HG03108 (cell line): ENCODE data around the gene PTCH2.
"Not testable (repeated sequence)": the region's sequence is repeated elsewhere in the genome, so short reads cannot be mapped to it uniquely, and the experiment has no call there.

ENCODE experiments used
- ATAC-seq: cut with Tn5 transposase; IDR thresholded peaks from one replicate; pipeline ENCODE4 v1.9.1; 2021; ENCODE audit warnings: moderate library complexity; ENCODE audit not compliant: unreplicated experiment

The PTCH2 gene

DNA sequence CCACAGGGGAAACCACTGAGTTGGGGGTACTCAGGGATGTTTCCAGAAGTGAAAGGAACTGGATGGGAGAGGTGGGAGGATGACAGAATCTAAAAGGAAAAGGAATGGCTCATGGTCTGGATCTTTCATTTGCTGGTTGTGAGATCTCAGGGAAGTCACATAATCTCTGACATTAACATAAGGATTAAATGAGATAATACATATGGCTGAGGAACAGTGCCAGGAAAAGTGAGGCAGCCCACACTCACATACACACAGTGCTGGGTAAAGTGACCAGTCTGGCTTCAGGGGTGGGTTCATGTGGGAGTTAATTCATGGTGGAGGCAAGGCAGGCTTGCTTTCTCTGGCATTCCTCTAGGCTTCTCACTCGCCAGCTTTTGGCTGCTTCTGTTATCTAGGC is 3.9 kb upstream of the PTCH2 start:
- no peak for ATAC-seq

DNA sequence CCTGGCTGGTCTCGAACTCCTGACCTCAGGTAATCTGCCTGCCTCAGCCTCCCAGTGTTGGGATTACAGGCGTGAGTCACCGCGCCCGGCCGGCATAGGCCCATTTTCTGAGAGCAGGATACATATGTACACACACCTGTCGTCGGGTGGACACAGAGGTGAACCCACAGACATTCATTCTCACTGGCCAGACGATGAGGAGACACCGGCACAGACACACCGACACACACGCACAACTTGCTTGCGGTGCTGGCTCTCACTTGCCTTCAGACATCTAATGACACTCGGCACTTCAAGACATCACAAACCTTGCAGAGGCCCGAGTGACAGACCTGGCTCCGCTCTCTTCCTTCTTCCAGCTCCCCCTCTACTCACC is 579 bp downstream of the PTCH2 start:
- no peak for ATAC-seq

DNA sequence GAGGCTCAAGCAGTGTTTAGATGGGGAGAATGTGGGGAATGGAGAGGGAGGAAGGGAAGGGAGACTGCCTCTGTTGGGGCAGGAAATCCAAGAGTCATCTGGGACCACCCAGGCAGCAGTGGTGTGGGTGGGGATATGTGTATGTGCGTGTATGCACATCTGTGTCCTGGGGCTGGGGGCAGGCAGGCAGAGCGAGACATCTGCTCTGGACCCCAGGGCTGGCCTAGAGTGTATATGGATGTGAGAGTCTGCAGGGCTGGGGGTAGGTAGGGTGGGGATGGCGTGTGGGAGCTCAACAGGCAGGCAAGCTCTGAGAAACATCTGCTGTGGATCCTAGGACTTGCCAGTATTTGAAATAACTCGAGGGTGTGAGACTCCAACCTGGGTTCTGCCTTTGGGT is 3.5 kb downstream of the PTCH2 start:
- no peak for ATAC-seq

DNA sequence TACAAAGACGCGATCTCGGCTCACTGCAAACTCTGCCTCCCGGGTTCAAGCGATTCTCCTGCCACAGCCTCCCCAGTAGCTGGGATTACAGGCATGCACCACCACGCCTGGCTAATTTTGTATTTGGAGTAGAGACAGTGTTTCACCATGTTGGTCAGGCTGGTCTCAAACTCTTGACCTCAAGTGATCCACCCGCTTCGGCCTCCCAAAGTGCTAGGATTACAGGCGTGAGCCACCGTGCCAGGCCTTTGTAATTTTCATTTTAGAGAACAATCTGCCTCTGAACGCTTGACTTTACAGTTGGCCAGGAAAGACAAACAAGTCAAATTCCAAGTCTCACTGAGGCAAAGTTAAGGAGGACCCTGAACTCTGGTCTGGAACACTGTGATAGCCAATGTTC is 4.8 kb downstream of the PTCH2 start:
- ATAC-seq, result not testable (repeated sequence)

DNA sequence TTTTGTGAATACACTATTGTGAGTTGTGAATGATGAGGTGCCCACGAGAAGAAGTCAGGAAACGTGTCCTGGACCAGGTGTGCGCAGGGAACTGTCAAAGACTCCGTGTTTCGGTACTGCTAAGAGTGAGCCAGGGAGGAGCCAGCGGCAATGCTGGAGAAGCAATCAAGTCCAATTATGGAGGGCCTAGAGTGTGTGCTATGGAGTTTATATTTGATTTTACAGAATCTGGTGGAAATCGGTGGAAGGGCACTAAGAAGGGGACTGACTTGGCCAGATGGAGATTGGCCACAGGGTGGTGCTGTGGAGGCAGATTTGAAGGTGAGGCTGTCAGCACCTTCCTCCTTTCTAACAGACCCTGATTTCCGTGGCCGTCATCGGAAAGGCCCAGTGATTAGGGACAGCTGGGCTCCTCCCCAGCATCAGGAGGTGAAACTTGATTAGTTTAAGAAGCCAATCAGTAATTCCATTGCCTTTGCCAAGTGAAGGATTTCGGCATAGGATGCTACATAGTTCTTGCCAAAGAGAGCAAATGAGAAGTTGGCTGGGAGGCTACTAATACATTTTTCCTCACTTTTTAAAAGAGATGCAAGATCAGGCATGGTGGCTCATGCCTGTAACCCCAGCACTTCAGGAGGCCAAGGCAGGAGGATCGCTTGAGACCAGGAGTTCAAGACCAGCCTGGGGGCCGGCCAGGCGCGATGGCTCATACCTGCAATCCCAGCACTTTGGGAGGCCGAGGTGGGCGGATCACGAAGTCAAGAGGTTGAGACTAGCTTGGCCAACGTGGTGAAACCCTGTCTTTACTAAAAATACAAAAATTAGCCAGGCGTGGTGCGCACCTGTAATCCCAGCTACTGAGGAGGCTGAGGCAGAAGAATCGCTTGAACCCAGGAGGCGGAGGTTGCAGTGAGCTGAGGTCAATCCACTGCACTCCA is 7.0 kb downstream of the PTCH2 start:
- ATAC-seq, result peak; percentile 63

DNA sequence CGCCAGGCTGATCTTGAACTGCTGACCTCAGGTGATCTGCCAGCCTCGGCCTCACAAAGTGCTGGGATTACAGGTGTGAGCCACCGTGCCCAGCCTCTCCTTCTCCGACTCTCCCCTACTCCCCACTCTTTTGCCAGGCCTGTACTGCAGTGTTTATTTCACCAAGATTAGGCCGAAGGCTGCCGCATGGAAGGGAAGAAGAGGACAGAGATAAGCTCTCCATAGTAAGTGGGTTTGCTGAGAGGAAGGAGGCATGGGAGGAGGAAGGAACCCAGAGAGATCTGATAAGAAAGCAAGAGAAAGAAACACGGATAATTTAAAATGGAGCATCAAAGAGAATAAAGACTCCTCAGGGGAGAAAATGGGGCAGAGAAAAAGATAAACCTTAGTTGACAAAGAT is 8.7 kb downstream of the PTCH2 start:
- no peak for ATAC-seq

DNA sequence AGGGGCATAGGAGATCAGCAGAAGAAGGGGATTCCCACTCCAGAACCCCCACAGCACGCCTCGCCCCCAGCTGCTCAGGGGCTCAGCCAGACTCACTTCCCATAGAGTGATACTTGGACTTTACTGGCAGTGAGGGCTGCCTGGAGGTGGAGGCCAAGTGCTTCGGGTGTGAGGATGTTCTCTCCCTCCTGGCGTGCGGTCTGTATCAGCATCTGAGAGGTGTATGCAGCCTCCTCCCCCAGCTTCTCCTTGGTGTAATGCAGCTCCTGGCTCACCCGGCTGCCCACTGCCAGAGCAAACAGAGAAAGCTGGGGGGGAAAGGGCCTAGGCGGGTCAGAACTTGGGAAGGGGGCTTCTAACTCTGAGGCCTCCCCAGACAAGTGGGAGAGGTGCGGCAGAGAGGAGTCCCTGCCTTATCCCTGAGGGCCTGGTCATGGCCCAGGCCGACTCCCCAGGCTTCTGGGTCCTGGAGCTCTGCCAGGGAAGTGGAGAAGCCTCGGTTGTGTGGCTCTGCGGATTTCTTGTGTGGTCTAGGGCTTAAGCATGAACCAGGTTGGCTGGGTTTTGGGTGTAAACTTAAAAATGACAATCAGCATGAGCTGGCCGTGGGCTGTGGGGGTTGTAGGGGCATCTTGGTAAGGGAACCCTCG is 10.9 kb downstream of the PTCH2 start:
- no peak for ATAC-seq

DNA sequence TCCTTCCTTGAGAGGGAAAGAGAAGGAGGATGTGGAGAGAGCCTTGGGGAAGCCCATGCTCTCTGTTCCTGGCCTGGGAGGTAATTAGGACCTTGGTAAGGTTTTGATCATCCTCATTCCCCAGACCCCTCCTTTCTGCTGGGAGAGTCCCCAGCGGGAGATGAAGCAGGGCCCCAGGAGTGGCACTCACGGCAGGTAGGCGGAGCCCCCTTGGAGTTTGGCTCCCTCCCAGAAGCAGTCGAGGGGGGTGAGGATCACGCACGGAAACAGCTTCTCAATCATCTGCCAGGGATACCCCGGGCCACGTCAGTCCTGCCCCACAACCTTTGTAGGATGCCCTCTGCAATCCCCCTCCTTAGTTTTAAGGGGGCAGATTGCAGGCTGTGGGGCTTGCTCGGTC is 11.5 kb downstream of the PTCH2 start:
- ATAC-seq, result no peak

DNA sequence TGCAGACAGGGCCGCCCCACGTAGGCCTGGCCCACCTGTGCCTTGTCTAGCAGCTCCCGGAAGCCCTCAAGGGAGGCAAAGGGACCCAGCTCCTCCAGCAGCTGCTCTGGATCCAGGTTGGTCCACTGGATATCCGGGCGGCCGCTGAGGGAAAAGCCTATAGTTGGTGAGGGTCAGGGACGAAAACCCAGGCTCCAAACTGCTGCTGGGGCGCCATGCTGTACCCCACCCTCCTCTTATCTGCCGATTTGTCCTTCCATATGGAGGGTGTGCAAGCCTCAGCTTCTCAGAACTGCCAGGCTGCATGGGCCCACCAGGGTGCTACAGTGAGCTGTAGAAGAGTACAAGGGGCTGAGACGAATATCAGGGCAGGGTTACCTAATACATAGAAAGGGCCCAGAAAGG is 12.2 kb downstream of the PTCH2 start:
- no peak for ATAC-seq

DNA sequence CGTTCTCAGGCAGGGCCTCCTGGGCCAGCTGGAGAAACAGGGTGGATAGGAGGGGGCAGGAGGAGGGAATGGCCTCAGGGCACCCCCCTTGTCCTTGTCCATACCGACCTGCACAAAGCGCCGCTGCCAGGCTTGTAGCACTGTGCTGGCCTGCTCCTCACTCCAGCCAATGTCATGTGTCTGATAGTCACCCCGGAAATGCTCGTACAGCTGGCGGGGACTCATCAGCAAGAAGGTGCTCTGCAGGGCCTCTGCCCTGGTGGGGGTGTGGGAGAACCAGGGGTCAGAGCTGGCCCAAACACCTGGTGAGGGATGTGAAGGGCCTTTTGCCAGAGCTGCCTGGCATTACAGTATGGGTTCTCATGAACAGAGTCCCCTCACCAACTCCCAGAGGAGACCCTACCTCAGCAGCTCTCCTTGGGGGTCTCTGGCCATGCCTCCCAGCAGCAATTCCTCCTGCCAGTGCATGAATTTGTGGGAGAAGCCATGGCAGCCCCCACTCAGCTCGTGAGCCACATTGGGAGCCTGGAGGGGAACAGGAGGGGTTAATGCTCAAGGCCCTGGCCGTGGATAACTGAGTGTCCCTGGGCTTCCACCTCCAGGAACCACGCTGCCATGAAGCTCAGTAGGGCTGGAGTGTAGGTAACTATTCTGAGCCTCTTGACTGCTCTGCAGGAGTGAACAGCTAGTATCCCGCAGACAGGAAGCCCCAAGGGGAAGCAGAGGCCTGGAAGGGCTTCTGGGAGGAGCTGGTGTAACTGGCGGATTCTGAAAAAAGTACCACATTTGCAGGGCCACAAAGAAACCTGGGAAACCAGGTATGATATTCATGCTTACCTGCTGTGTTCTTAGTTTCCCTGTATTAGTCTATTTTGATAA is 13.3 kb downstream of the PTCH2 start:
- no peak for ATAC-seq

DNA sequence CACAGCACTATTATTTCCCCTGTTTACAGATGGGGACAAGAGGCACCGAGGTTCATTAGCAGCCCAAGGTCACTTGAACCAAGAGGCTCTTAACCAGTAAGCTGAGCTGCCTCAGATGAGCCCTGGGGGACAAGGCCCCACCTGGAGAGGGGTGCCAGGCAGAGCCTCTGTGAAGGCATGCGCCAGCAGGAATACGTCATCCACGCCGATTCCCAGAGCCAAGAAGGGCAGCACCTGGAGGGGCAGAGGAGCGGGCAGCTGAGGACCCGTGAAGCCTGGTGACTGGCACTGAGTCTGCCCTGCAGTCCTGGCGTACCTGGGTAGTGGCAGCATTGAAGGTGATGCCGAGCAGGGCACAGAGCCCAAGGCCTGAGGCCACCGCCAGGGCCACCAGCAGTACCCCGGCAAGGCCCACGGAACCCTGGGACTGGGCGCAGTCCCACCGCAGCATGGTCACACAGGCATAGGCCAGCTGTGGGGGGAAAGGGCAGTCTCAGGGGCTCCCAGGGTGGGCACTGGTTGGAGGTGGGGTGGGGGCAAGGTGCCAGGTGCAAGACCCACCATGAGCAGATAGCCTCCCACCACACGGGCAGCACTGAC is 14.1 kb downstream of the PTCH2 start:
- no peak for ATAC-seq

DNA sequence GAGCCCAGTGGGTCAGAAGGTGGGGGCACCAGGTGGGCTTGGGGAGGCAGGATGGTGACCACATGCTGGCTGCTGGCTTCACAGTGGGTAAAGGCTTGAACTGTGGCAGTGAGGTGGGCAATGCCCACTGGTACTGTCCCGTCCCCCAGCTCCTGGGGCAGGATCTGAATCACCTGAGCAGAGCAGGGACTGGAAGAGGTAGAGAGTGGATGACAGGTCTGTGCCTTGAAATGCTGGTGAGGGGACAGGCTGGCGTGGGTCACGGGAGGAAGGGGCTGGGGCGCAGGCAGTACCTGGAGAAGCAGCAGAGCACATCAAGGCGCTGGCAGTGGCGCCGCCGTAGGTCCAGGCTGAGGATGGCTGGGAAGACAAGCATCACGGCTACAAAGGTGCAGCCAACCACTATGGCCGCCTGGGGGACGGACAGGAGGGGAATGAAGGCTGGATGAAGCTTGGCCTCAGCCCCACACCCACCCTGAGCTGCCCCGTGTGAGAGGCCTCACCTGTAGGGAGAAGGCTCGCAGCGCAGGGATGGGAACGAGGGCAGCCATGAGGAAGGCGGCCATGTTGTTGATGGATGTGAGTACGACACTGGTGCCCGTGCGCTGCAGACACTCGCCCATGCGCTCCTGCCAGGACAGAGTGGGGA is 14.9 kb downstream of the PTCH2 start:
- ATAC-seq, result no peak

DNA sequence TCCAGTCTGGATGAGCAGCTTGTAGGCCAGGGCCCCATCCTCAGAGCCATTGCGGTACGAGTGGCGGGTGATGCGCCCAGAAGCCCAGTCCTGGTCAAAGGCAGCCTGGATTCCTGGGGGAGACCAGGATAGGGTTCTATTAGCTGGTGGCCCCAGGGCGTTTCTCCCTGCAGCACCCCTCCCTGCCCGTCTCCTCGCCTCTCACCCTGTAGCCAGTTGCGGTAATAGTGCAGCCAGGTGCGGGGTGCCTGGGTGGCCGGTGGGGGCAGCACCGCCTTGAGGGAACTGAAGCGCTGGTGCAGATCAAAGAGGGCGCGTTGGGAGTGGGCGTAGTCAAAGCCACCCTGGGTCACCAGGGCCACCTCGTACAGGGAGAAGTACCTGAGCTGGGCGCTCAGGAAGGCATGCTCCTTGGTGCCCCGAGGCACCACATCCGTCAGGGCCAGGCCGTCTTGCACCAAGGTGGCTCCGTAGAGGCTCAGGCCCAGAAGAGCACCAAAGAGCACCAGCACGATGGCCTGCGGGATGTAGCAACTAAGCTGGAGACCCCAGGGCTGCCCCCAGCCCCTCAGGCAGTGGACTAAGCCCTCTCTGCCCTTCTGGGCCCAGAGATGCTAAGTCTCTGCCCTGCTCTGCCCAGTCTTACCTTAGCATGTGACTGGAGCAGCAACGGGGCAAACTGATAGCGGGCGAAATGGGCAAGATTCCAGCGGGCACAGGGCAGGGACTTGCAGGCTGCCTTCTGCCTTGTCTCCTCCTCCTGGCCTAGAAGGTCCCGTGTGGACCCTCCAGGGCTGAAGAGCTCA is 15.7 kb downstream of the PTCH2 start:
- ATAC-seq, result no peak

DNA sequence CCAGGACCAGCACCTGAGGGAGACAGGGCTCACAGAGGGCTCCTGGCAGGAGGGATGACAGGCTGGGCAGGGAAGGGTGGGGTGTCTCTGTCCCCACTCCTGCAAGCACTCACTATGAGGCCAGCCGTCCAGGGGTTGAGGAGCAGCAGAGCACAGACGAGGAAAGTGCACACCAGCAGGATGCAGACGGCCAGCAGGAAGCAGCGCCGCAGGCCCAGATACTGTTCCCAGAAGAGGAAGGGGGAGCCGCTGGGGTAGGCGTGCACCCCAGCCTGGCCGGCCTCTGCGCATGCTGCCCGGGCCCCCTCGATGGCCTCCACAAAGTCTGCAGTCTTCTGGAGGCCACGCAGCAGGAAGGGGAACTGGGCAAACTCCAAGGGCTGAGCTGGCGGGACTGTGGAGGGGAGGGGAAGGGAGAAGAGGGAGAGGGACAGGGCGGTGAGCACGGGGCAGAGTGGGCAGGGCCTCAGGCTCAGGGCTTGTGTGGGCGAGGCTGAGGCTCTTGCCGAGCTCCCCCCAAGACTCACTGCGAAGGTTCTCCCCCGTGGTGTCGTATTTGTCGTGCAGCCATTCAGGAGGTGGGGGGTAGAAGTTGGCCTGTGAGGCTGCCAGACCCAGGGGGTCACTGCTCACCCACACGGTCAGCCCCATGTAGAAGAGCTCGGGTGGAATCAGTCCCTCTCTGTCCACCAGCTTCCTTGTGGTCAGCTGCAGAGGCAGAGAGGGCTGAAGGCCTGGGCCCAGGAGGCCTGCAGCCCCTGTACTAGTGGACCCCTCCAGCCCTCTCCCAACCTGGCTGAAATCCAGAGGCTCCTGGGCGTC is 16.5 kb downstream of the PTCH2 start:
- ATAC-seq, result no peak

DNA sequence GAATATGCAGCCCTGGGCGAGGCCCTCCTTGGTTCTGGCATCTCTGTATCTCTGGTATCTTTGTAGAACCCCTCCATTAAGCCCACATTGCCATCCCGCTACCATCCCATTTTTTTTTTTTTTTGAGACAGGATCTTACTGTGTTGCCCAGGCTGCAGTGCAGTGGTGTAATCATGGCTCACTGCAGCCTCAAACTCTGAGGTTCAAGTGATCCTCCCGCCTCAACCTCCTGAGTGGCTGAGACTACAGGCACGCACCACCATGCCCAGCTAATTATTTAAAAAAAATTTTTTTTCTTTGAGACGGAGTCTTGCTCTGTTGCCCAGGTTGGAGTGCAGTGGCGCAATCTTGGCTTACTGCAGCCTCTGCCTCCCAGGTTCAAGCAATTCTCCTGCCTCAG is 18.7 kb downstream of the PTCH2 start:
- ATAC-seq, result not testable (repeated sequence)

DNA sequence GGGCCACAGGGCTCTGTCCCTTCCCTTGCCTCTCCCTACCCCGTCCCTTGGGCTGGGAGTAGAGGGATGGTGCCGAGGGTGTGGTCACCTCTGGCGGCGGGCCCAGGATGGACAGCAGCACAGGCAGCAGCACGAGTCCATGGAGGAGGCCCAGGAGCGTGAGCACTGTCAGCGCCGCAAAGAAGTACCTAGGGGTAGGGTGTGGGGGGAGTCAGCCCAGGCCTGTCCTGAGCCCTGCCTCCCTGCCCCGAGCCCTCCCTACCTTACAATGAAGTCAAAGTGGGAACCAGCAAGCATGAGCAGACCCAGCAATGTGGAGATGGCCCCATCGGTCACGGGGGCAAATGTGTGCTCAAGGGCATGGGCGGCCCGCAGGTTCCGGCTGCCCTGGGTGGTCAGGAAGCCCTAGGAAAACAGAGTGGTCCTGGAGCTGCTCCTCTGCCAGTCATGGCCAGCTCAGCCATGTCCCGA is 20.0 kb downstream of the PTCH2 start:
- ATAC-seq, result no peak

DNA sequence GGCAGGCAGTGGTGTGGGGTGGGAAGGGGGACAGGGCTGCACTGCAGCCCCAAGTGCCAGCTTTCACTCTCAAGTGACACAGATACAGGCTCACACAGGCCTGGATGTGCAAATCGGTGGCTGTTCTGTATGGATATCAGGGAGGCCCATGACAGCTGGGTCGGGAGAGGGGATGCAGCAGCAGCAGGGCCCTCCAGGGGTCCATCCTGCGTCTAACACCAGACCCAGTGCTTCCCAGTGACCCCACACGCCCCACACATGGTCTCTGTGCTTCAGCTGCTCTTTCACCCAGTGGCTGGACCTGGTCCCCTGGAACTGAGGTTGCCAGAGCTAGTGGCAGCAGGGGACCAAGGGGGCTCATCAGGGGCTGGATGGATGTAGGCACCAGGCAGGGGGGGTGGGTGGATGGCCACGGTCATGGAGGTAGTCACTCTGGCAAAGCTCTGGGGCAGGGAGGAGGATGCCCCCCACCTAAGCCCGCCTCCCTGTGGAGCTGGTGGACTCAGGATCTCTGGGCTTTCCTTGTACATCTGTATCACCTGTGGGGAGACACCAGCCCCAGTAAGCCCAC is 20.8 kb downstream of the PTCH2 start:
- no peak for ATAC-seq

DNA sequence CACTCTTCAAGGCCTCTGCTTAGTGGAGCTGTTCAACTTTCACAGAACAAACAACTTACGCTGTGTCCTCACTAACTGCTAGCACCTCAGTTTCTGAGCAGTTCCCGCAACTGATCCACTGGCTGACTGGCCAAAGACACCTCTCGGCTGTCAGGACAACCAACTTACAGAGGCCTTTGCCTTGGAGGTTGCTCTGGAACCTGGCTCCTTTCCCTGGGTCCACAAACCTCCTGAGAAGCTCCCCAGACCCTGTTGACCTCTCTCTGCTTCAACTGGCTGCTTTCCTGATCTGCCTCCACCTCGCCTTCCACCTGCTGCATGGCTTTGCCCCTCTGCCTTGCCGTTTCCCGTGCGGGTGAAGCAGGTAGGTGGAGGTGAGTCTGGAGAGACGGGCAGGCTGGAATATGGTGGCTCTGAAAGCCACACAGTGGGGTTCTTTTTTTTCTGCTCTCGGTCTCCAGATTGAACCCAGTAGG is 21.8 kb downstream of the PTCH2 start:
- no peak for ATAC-seq
